HG02571 (cell line): ENCODE results near the gene SERPING1.

Experiments
- ATAC-seq: cut with Tn5 transposase; IDR thresholded peaks from one replicate; pipeline ENCODE4 v1.9.1; 2021; ENCODE audit warnings: mild to moderate bottlenecking, moderate library complexity; ENCODE audit not compliant: unreplicated experiment

The SERPING1 gene

DNA sequence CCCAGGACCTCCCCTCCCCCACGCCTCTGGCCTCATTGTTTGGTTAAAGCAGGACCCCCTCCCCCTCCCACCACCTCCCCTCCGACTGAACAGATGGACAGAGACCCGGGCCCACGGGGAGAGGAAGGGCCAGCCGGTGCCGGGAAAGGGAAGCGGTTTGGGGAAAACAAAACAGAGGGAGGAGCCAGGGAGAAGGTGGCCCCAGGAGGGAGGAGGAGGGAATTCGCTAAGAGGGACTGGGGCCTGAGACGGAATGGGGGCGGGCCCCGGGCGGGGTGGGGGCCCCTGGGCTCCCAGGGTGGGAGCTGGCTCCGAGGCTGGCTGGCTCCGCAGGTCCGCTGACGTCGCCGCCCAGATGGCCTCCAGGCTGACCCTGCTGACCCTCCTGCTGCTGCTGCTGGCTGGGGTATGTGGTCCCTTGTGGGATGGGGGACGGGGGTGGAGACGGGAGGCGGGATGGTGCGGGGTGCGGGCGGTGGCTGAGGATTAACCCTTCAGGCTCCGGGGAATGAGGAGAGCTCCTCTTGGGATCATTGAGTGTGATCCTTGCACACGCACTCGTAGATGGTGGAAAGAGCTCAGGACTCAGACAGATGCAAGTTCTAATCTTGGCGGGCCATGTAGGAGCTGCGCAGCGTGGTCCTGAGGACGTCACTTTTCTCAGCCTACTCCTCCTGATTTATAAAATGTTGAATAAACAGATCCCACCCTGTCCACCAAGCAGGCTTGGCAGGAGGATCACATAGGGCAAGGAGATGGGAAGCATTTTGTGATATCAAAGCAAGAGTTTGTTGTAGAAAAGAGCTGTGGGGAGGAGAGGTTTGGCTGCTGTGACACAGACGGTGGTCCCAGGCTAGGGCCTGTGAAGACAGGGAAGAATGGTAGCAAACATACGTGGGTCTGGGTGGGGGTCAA, 688 bp downstream of the SERPING1 start:
- no peak for ATAC-seq

DNA sequence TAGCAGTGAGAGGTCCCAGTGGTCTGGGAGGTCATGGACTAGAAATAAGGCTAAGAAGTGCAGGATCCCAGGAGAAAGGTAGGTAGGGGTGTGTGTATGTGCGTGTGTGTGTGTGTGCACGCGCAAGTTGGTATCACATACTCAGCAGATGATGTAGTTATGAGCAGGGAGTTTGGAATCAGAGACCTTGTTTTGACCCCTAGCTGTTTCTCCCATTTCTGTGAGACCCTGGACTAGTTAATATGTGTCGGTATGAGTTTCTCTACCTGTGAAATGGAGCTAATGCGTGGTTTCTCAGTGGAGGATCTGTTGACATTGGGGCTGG, 1.3 kb downstream of the SERPING1 start:
- ATAC-seq, result no peak

DNA sequence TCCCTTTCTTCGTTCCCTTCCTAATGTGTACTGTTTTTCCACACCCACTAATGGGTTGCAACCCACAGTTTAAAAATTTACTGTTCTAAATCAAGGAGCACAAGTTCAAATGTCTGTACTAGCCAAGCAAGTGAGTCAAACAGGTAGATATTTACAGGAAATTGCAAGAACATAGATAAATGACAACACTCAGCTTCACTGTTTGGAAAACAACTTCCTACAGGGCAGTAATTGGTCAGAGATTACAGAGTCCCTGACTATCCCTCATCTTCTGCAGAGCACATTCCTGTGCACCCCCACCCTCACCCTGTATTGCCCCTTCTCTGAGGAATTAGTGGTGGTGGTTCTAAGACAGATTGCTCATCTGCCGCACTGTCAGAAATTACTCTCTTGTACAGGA, 1.9 kb downstream of the SERPING1 start:
- ATAC-seq, result no peak

DNA sequence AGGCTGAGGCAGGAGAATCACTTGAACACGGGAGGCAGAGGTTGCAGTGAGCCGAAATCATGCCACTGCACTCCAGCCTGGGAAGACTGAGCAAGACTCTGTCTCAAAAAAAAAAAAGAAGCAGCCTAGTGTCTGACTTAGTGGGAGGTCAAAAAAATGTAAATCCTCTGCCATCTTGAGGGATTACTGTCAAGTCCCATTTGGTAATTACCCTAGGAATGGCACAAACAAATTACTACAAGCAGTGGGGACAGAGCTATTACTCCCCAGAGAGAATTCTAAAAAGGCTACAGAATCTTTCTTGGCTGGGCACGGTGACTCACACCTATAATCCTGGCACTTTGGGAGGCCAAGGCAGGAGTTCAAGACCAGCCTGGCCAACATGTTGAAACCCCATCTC, 3.8 kb downstream of the SERPING1 start:
- ATAC-seq, result no peak

DNA sequence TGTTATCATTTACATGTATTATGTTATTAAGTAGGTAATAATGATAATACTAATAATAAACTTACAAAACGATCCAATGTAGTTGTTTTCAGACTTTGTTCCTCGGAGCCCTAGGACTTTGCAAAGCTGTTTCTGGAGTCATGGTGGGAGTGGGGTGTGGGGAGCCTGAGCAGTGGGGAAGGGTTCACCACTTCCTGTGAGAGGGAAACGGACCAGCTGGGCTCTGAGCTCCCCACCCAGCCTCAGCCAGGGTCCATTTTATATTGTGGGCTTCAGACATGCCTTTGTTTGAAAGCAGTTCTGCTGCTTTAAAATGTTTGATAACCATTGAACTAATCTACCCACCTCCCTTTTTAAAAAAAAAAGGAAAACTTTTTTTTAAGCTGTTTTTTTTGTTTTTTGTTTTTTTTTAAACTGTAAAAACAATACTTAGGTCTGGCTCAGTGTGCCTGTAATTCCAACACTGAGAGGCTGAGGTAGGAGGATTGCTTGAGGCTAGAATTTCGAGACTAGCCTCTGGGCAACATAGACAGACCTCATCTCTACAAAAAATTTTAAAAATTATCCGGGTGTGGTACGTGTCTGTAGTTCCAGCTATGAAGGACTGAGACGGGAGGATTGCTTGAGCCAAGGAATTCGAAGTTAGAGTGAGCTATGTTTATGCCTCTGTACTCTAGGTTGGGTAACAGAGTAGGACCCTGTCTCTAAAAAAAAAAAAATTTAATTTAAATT, 7.0 kb downstream of the SERPING1 start:
- no peak for ATAC-seq

DNA sequence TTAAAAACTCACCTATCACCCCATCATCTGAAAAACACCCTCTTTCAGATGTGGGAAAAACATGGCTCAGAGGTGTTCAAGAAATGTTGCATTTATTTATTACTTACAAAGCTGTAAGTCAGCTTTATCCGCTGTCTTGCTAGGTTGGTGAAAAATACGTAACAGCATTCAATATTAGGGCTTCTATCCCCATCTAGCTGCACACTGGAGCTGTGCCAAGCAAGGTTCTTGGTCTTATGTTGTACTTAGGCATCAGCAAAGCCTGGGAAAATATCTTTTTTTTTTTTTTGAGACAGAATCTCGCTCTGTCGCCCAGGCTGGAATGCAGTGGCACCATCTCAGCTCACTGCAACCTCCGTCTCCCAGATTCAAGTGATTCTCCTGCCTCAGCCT, 7.5 kb downstream of the SERPING1 start:
- no peak for ATAC-seq

DNA sequence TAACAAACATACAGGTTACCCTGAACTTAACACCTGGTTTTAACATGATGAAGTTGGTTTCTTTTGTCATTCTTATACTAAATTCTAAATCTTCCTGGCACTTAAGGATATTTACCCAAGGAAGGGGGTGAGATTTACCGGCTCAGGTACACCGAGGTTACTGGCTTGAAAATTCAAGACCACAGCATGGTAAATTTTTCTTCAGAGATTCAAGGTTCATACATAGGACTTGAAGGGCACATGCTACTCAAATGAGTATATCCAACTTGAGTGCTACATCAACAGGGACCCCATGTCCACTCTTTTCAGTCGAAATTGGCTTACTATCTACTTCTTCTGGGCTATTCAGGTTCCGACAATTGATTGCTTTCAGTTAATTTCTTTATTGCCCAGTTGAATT, 12.7 kb downstream of the SERPING1 start:
- no peak for ATAC-seq

DNA sequence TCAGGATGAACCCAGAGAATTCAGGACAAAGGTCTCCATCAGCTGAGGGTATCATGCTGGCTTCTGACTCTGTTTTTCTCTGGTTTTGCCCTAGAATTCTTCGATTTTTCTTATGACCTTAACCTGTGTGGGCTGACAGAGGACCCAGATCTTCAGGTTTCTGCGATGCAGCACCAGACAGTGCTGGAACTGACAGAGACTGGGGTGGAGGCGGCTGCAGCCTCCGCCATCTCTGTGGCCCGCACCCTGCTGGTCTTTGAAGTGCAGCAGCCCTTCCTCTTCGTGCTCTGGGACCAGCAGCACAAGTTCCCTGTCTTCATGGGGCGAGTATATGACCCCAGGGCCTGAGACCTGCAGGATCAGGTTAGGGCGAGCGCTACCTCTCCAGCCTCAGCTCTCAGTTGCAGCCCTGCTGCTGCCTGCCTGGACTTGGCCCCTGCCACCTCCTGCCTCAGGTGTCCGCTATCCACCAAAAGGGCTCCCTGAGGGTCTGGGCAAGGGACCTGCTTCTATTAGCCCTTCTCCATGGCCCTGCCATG, 16.8 kb downstream of the SERPING1 start:
- no peak for ATAC-seq

DNA sequence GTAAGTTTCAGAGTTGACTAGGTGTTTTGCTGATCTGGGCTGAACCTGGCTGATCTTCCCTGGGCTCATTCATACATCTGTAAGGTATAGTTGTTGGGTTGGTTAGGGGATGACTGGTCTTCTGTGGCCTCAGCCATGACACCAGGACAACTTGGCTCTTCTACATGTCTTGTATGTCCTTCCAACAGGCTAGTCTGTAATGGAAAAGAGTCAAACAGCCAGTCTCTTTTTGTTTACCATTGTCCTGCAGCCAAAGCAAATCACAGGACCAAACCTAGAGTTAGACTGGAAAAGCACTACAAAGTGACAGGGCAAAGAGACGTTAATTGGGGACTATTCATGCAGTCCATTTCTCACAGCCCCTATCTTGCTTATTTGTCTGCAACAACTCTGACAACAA, 17.8 kb downstream of the SERPING1 start:
- no peak for ATAC-seq

DNA sequence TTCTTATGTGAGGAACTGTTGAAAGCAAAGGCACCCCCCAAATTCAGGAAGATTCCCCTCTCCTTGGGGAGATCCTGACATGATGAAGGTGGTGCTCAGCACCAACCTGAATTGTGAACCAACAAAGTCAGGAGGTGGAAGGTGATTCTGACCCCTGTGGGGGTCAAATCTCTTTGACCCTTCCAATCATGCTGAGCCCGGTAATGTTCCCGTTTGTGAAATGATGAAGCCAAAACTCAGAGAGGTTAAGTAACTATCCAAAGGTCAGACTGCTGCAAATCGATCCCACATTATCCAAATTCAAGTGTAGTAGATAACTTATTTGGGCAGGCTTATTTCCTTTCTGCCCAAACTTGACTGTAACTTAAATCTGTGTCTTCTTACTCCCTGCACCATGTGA, 19.1 kb downstream of the SERPING1 start:
- ATAC-seq, result no peak

DNA sequence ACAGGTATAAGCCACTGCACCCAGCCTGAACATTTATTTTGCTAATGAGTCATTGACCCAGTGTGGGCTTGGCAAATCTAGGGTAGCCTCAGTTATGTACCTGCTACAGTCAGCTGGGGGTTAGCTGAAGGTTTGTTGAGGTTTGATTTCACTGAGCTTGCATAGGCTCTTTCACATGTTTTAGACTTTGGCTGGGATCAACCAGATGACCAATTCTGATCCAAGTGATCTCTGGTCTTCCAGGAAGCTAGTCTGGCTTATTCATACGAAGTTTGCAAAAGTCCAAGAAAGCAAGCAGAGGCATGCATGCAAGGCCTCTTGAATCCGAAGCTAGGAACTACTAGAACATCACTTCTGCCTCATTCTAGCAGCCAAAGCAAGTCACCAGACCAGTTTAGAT, 21.0 kb downstream of the SERPING1 start:
- ATAC-seq, result no peak

DNA sequence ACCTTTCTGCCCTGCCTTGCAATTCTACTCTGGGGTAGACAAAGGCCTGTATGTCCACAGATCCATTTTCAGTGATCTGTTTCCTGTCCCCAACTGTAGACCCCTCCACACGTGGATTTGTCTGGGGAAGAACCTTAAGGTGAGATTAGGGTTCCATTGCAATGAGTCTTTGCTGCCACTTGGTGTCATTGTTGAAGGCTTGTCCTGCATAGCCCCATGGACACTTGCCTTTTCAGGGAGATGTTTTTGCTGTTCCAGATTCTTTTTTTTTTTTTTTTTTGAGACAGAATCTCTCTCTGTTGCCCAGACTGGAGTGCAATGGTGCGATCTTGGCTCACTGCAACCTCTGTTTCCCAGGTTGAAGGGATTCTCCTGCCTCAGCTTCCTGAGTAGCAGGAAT, 21.8 kb downstream of the SERPING1 start:
- no peak for ATAC-seq

DNA sequence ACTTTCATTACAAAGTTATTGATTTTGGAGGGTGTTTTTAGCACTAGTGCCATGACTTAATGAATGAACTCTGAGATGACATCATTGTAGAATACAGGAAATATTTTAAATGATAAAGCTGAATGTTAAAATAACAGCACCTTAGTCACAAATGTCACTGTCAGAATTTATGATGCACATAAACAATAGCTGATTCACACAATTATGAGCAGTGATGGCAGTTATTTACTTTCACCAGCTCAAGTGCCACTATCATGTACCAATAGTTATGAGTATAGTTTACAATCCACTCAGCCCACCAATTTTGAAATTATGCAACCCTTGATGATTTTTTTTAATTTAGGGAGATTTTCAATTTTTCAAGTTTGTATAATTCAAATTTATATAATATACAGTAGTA, 23.0 kb downstream of the SERPING1 start:
- no peak for ATAC-seq

DNA sequence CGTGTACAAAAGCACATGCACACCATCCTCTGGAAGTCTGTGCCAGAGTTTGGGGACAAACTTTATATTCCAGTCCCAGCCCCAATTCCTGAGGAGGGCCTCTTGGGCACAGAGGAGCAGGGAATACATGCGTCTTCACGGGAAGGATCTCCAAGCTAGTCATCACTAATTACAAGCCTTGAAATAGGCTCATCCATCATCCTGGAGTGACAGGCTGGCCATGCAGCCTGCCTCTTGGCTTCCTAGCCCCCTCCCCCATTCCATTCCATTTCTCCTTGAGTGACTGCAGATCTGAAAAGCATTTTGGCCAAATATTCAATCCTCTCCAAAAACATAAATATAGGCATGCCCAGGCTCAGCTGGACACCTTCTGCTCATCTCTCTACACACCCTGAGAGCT, 24.8 kb downstream of the SERPING1 start:
- no peak for ATAC-seq

DNA sequence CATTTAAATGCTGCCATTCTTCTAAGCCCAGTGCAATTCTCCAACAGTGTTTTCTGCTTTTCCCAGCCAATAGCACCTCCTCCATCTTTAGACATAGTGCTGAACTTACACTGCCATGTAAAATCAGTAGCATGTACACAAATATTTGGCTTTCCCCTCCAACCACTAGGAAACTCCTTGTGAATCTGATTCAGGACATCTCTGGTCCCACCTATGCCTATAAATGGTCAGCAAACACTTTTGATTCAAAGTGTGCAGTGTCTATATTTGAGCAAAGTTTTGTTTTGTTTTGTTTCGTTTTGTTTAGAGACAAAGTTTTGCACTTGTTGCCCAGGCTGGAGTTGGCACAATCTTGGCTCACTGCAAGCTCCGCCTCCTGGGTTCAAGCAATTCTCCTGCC, 27.4 kb downstream of the SERPING1 start:
- ATAC-seq, result no peak

DNA sequence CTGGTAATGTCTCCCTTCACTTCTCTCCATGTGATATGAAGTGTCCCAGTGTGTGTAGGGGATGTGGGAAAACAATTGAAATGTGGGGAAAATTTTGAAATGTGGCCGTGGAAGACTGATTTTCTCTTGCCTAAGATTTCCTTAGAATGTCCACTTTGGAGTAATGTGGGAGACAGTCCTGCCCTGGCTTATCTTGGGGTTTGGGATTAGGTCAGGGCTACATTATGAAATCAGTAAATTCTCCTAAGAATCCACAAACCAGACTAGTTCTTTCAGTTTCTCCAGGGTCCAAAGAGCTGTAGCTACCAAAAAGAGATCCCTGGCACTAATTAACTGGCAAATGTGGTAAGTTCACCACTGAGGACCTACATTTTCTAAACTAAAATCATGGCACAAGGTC, 29.4 kb downstream of the SERPING1 start:
- no peak for ATAC-seq

DNA sequence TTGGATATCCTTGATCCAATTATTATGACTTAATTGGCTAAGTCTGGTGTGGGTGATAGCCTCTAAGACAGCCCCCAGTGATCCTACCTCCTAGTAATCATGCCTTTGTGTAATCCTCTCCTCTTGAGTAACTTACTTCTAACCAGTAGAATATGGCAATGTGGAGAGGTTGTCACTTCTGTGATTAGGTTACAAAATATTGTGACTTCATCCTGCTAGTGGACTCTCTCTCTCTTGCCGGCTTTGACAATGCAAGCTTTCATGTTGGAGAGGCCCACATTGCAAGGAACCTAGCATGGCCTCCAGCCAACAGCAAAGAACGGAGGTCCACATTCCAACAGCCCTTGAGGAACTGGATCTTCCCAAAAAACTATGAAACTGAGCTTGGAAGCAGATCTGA, 32.7 kb downstream of the SERPING1 start:
- no peak for ATAC-seq

DNA sequence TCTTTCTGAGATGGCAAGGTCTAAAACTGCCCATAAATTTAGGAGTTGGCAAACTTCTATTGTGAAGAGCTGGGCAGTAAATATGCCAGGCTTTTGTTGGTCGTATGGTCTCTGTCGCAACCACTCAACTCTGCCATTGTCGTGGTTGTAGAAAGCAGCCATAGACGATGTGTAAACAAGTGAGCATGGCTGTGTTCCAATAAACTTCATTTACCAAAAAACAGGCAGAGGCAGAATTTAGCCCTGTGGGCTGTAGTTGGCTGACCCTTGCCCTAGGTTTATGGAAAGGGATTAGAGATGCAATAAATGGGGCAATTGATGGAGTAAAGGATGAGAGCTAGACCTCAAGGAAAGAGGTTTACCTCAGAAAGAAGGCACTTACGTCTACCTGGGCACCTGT, 34.6 kb downstream of the SERPING1 start:
- ATAC-seq, result no peak

DNA sequence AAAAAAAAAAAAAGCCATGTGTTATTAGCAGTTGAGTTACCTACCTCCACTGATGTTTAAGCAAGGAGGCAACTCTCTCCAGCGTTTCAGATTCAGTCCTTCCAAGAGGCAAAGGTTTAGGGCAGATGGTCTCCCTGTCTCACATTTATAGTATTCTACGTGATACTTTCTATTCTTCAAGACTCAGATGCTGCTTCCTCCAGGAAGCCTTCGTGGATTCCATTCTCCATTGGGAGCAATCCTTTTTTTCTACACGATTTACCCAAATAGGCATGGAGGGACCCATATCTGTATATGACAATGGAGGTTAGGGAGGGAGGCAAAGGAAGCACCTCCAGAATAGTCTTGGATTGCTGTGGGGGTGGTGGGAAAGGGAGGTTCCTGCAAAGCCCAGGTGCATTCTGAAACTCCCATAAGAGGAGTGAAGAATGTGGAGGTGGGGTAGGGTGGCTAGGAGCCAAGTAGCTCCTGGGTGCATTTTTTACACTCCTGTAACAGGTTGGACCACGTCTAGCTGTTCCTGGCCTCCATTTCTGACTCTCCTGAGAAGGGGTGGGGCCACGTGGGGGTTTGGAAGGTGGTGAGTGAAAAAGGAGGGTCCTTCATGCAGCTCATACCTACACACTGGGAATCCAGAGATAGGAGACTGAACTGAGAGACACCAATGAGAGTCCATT, 36.0 kb downstream of the SERPING1 start:
- ATAC-seq, result no peak

DNA sequence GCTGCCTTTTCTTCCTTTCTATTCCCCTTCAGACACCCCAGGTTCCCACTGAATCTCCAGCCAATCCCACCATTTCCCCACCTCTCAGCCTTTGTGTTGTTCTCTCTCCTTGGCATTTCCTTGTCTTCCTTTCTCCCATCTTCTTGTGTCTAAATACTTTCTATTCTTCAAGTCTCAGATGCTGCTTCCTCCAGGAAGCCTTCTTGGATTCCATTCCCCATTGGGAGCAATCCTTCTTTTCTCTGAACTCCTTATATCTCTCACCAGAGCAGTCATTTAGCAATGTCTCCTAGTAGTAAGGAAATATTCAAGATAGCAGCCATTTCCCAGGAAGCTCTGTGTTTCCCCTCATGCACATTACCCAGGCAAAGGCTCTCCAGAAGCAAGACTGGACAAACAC, 36.8 kb downstream of the SERPING1 start:
- ATAC-seq, result no peak

DNA sequence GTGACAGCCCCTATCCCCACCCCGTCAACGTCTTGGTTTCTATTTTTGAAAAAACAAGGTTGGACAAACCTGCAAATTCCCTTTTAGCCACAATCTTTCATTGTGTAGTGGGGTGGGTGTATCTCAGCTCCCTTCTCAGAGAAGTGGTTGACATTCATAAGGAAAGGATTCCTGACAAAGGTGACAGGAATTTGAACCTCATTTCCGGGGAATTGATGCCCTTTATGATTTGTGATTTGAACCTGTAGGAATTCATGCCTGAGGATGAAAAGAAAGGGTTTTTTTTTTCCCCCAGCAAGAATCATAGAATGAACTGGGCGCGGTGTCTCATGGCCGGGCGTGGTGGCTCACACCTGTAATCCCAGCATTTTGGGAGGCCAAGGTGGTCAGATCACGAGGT, 37.8 kb downstream of the SERPING1 start:
- ATAC-seq, result no peak

DNA sequence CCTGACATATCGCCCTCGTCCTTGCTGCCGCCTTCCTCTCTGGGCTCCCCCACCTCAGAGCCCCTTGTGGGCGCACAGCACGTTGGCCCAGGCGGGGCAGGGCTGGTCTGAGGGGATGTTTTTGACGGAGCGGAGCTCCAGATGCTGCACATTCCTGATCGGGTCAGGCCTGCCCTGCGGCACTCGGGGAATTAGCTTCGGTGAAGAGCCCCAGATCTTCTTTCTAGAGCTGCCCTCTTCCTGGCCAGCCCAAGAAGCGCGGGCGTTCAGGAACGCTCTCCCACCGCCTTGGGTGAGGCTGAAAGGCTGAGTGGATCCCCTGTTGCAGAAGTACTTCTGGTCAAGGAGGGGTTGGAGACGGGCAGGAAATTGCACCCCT, 40.1 kb downstream of the SERPING1 start:
- no peak for ATAC-seq
